GM12892 (cell line): Measurements from ENCODE around the gene TTC38.

Source experiments
- DNase-seq: peaks from one replicate; pipeline ENCODE4 v3.0.0; 2011; ENCODE audit not compliant: insufficient read length
- FAIRE-seq: peaks from 2 replicates; lab custom pipeline; 2011; peaks lifted over from hg19 to GRCh38; lab: Jason Lieb, UNC
- POLR2A ChIP-seq: IDR thresholded peaks from 2 replicates; pipeline ENCODE4 v1.6.1; 2011; ENCODE audit warnings: low read depth, low read length, control low read depth
- POLR2AphosphoS5 ChIP-seq: IDR thresholded peaks from 2 replicates; pipeline ENCODE4 v1.6.1; 2011; ENCODE audit warnings: low read depth, low read length, control low read depth
- TAF1 ChIP-seq: IDR thresholded peaks from 2 replicates; pipeline ENCODE4 v1.6.1; 2011; ENCODE audit warnings: low read depth, mild to moderate bottlenecking, control low read depth, low read length, borderline replicate concordance

Gene TTC38

GRCh38 chr22:46339956-46340355 lies 72.1 kb downstream of the TTC38 start:
- DNase-seq = no peak
- no peak for FAIRE-seq
- TF ChIP-seq POLR2AphosphoS5 (no peak), POLR2A (no peak), TAF1 (no peak)

GRCh38 chr22:46340676-46341075 lies 72.9 kb downstream of the TTC38 start:
- FAIRE-seq (no peak), DNase-seq (no peak)
- TF ChIP-seq POLR2AphosphoS5 = no peak
- TF ChIP-seq TAF1 = no peak
- no peak for TF ChIP-seq POLR2A
